ENCODE measurements around the gene MAPK8.

MAPK8 gene

DNA sequence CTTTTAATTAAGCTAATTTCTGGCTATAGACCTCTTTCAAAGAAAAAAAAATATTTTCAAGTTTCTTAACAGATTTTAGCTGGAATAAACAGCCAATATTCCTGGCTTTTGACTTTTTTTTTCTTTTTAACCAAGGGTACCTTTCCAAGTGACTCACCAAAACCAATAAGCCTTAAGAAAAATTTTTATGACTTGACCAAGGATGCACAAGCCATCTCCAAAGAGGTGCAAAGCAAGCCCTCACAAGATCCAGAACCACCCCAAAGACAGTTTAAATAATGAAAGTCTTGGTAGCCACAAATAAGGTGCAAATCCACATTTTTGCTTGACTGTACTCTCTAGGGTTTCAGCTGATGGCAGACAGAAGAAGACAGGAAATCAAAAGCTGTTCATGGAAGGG, 76.5 kb downstream of the MAPK8 start:
- no peak for DNase-seq (ENCODE audit: low read depth in 2 of 2)

- DNase-seq (ENCODE audit: low read depth in 2 of 2) = no peak
Observed at GRCh38 chr10:48383393-48383792, 76.9 kb downstream of the MAPK8 start.

GRCh38 chr10:48384699-48384982, 78.2 kb downstream of the MAPK8 start:
- no peak for DNase-seq (ENCODE audit: low read depth in 2 of 2)

GRCh38 chr10:48389272-48389671, 82.8 kb downstream of the MAPK8 start:
- DNase-seq (ENCODE audit: low read depth in 2 of 2) = no peak

DNA sequence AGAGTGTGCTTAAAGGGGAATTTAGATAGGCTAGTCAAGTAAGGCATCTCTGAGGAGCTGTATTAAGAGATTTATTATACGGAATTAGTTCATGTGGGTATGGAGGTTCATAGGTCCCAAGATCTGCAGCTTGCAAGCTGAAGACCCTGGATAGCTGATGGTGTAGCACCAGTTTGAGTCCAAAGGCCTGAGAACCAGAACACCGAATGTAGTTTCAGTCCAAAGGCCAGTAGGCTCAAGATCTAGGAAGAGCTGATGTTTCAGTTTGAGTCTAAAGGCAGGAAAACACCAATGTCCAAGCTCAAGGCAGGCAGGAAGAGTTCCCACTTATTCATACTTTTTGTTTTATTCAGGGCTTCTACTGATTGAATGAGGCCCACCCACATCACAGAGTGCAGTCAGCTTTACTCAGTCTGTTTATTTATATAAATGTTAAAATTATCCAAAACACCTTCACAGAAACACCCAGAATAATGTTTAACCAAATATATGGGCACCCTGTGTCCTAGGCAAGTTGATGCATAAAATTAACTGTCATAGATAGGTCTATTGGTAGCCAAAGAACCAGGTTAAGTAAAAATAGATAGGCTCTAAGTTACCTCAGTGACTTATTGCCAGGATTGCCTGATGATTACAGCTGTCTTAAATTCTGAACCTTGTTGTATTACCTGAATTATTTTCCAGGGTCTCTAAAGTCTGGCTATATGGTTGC, 83.5 kb downstream of the MAPK8 start:
- DNase-seq (ENCODE audit: low read depth in 2 of 2) = no peak

- DNase-seq (ENCODE audit: low read depth in 2 of 2) = no peak
Observed at GRCh38 chr10:48390558-48390871, 84.0 kb downstream of the MAPK8 start.

GRCh38 chr10:48390933-48391845, 84.7 kb downstream of the MAPK8 start:
- DNase-seq (ENCODE audit: low read depth in 2 of 2) = no peak

- DNase-seq (ENCODE audit: low read depth in 2 of 2) = no peak
Observed at GRCh38 chr10:48391994-48392393, 85.5 kb downstream of the MAPK8 start.

DNA sequence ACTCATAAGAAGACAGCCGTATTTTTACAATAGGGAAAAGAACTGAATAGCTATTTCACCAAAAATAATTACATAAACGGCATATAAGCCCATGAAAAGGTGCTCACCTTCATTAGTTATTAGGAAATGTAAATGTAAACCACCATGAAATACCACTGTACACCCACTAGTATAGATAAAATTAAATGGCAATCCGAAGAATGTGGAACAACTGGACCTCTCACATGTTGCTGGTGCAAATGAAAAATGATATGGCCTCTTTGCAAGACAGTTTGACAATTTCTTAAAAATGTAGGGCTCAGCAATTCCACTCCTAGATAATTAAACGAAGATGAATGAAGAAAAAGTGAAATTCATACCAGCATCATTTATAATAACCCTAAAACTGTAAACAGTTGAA, 91.8 kb downstream of the MAPK8 start:
- DNase-seq (ENCODE audit: low read depth in 2 of 2) = no peak

DNA sequence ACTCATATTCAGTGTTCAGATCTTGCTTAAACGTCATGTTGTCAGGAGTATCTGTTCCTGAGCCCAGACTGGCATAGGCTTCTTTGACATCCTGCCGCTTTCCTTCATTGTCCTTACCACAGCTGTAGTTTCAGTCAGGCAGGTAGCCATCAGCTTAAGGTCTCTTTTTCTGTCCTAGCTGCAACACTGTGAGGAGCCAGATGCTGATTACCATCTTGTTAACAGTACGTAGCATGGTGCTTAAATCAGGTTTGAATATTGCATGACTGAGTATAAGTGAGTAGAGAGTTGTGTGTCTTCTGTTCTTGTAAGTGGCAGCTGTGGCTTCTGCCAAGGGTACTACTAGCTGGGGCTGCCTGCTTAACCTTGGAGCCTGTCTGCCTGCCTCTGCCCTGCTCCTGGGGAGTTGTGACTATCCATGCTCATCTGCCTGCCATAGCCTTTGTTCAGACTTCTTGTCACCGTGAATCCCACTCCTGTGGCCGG, 92.6 kb downstream of the MAPK8 start:
- DNase-seq (ENCODE audit: low read depth in 2 of 2) = no peak

- no peak for DNase-seq (ENCODE audit: low read depth in 2 of 2)
Observed at GRCh38 chr10:48399551-48399950, 93.1 kb downstream of the MAPK8 start.

GRCh38 chr10:48400129-48400849, 93.8 kb downstream of the MAPK8 start:
- no peak for DNase-seq (ENCODE audit: low read depth in 2 of 2)

- DNase-seq (ENCODE audit: low read depth in 2 of 2) = no peak
Observed at GRCh38 chr10:48400850-48401220, 94.4 kb downstream of the MAPK8 start.

DNA sequence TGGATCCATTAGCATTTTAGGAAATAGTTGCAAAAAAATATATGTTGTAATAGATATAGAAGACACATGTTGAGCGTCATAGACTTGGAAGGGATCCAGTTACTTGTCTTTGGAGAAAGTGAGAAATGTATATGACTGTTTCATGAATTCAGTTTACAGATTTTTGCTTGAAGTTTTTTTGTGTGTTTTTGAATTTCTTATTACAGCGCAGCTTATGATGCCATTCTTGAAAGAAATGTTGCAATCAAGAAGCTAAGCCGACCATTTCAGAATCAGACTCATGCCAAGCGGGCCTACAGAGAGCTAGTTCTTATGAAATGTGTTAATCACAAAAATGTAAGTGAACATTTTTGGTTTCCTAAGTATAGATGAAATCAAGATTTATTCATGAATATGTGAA, 98.2 kb downstream of the MAPK8 start:
- no peak for DNase-seq (ENCODE audit: low read depth in 2 of 2)

GRCh38 chr10:48406204-48406603, 99.7 kb downstream of the MAPK8 start:
- no peak for DNase-seq (ENCODE audit: low read depth in 2 of 2)

- DNase-seq (ENCODE audit: low read depth in 2 of 2) = no peak
Observed at GRCh38 chr10:48406658-48407057, 100.2 kb downstream of the MAPK8 start.

- DNase-seq (ENCODE audit: low read depth in 2 of 2) = no peak
Observed at GRCh38 chr10:48410503-48410902, 104.0 kb downstream of the MAPK8 start.

GRCh38 chr10:48411510-48411909, 105.0 kb downstream of the MAPK8 start:
- DNase-seq (ENCODE audit: low read depth in 2 of 2) = no peak

GRCh38 chr10:48412081-48412480, 105.6 kb downstream of the MAPK8 start:
- DNase-seq (ENCODE audit: low read depth in 2 of 2) = no peak

- DNase-seq (ENCODE audit: low read depth in 2 of 2) = no peak
Observed at GRCh38 chr10:48412933-48413332, 106.5 kb downstream of the MAPK8 start.

- no peak for DNase-seq (ENCODE audit: low read depth in 2 of 2)
Observed at GRCh38 chr10:48414160-48414559, 107.7 kb downstream of the MAPK8 start.

DNA sequence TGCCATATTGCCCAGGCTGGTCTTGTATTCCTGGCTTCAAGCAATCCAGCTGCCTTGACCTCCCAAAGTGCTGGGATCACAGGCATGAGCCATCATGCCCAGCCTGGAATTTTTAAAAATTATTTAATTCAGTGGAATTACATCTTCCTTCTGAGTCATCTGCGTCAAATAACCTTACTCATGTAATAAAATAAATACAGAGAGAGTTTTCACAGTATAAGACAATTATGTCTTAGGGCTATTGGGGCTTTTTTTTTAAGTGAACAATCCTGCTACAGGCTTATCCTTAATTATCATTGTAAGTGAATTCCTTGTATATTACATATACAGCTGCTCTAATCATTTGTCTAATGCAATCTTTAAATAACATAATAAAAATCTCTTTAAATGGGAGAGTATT, 108.3 kb downstream of the MAPK8 start:
- no peak for DNase-seq (ENCODE audit: low read depth in 2 of 2)
